AG09309 (cell line): Measurements from ENCODE around the gene SLX1A.
"Not testable (repeated sequence)": the region's sequence is repeated elsewhere in the genome, so short reads cannot be mapped to it uniquely, and the experiment has no call there.

Source experiments
- DNase-seq: peaks from one replicate; pipeline ENCODE4 v3.0.0-alpha.2; 2010; ENCODE audit warnings: low read depth
- H3K4me3 ChIP-seq: 2 replicates; pipeline ENCODE4 v1.5.1; 2011; ENCODE audit warnings: mild to moderate bottlenecking, low read depth, low read length, moderate library complexity; ENCODE audit not compliant: control insufficient read depth

The SLX1A gene

GRCh38 chr16:30197001-30197400 is 3.3 kb downstream of the SLX1A start:
- not testable (repeated sequence) for DNase-seq, H3K4me3 ChIP-seq

GRCh38 chr16:30199049-30199448 is 5.4 kb downstream of the SLX1A start, which contains the start of gene SULT1A3:
TSS of gene SULT1A3 (plus strand) at chr16:30199255. CDS start at chr16:30200729, 1,474 bp downstream.
- not testable (repeated sequence) for H3K4me3 ChIP-seq, DNase-seq

GRCh38 chr16:30199608-30200343 is 6.1 kb downstream of the SLX1A start:
- not testable (repeated sequence) for DNase-seq, H3K4me3 ChIP-seq

GRCh38 chr16:30205541-30206236 is 12.0 kb downstream of the SLX1A start:
- peak overlapping the region; percentile 44 for H3K4me3 ChIP-seq
- DNase-seq: not testable (repeated sequence)

GRCh38 chr16:30206252-30206651 is 12.6 kb downstream of the SLX1A start:
- not testable (repeated sequence) for DNase-seq
- H3K4me3 ChIP-seq: peak overlapping the region; percentile 44; the same call in 1 of the 2 replicates

- not testable (repeated sequence) for H3K4me3 ChIP-seq, DNase-seq
Observed at GRCh38 chr16:30207063-30207704, 13.5 kb downstream of the SLX1A start.

- not testable (repeated sequence) for H3K4me3 ChIP-seq, DNase-seq
Observed at GRCh38 chr16:30209032-30209431, 15.4 kb downstream of the SLX1A start.

GRCh38 chr16:30211414-30211813 is 17.7 kb downstream of the SLX1A start:
- DNase-seq, H3K4me3 ChIP-seq: not testable (repeated sequence)

- not testable (repeated sequence) for DNase-seq, H3K4me3 ChIP-seq
Observed at GRCh38 chr16:30217082-30217481, 23.4 kb downstream of the SLX1A start.
